Endothelial cell of umbilical vein (primary cell): ENCODE results near the gene BATF. TPM values are rescaled to one million over a fixed set of nuclear protein-coding genes. Genes with fewer than 3 reads are reported as not detected.

ENCODE experiments used
- BruUV-seq: library from RNA; stranded (reverse); fragments of 400-500 nt; replicated peaks from 2 replicates; lab custom pipeline; 2021; lab: Mats Ljungman, UMichigan
- CTCF ChIA-PET: fragments of 300-600, 350-600 bp; sonication (Branson Sonifier 250); formaldehyde crosslinking; loops from one replicate; lab custom pipeline; 2021; ENCODE audit warnings: antibody characterized with exemption, inconsistent platforms; lab: Charles Lee
- POLR2A ChIA-PET: fragments of 300-600, 350-600 bp; sonication (Branson Sonifier 250); formaldehyde crosslinking; loops from one replicate; lab custom pipeline; 2021; ENCODE audit warnings: antibody characterized with exemption, inconsistent platforms; lab: Charles Lee
- DNase-seq: peaks from one replicate; pipeline ENCODE4 v3.0.0-alpha.2; 2011; ENCODE audit warnings: low read depth, low spot score
- FAIRE-seq: peaks from 2 replicates; lab custom pipeline; 2011; peaks lifted over from hg19 to GRCh38; lab: Jason Lieb, UNC
- H2AFZ ChIP-seq: 2 replicates; pipeline ENCODE4 v1.6.0; 2012; ENCODE audit warnings: low read depth, low read length, control low read depth, inconsistent platforms
- H3K27ac ChIP-seq: 2 replicates; pipeline ENCODE4 v1.5.1; 2011; ENCODE audit warnings: low read depth, mild to moderate bottlenecking, control low read depth, low read length, moderate library complexity; ENCODE audit not compliant: insufficient read depth
- H3K27me3 ChIP-seq, 2 experiments: 2 replicates each; pipeline versions ENCODE4 v1.6.0 to v1.6.1; 2011; ENCODE audit warnings: low read length in 2 of 2, mixed read lengths in 1 of 2; ENCODE audit not compliant: control insufficient read depth in 2 of 2, insufficient read depth in 2 of 2
- H3K36me3 ChIP-seq, 2 experiments: 2 replicates in 1 of 2; 3 replicates in 1 of 2; pipeline ENCODE4 v1.5.1; 2011; ENCODE audit warnings: low read length in 2 of 2, mild to moderate bottlenecking in 1 of 2, moderate library complexity in 1 of 2; ENCODE audit not compliant: control insufficient read depth in 2 of 2, insufficient read depth in 2 of 2; ENCODE audit errors: extremely low read depth in 1 of 2
- H3K4me1 ChIP-seq: 3 replicates; pipeline ENCODE4 v1.5.1; 2011; ENCODE audit warnings: mild to moderate bottlenecking, low read length; ENCODE audit not compliant: control insufficient read depth, insufficient read depth; ENCODE audit errors: extremely low read depth
- H3K4me2 ChIP-seq: 2 replicates; pipeline ENCODE4 v1.6.1; 2011; ENCODE audit warnings: low read length, control low read depth, mixed read lengths; ENCODE audit not compliant: insufficient read depth
- H3K4me3 ChIP-seq, 3 experiments: fragments of 200-600 bp in 1 of 3; sonication (generic), shearing (Covaris generic) in 1 of 3; replicated peaks in 1 of 3; 2 replicates each; pipeline ENCODE4 v1.5.1; 2011 to 2016; ENCODE audit warnings: control low read depth in 3 of 3, low read length in 3 of 3, mild to moderate bottlenecking in 2 of 3, inconsistent platforms in 1 of 3, low read depth in 1 of 3, moderate library complexity in 1 of 3; ENCODE audit not compliant: insufficient read depth in 1 of 3
- H3K79me2 ChIP-seq: 2 replicates; pipeline ENCODE4 v1.6.0; 2012; ENCODE audit warnings: low read length, inconsistent platforms; ENCODE audit not compliant: control insufficient read depth, insufficient read depth
- H3K9ac ChIP-seq: replicated peaks from 2 replicates; pipeline ENCODE3; 2011; ENCODE audit warnings: low read length, control low read depth; ENCODE audit not compliant: insufficient read depth; ENCODE audit errors: extremely low read depth
- H3K9me1 ChIP-seq: replicated peaks from 3 replicates; pipeline ENCODE4 v1.6.0; 2011; ENCODE audit warnings: mild to moderate bottlenecking, low read length; ENCODE audit not compliant: control insufficient read depth, insufficient read depth; ENCODE audit errors: extremely low read depth
- H3K9me3 ChIP-seq: replicated peaks from 2 replicates; pipeline ENCODE4 v1.5.1; 2012; ENCODE audit warnings: low read length, inconsistent platforms; ENCODE audit not compliant: control insufficient read depth, insufficient read depth
- H4K20me1 ChIP-seq: replicated peaks from 2 replicates; pipeline ENCODE3; 2011; ENCODE audit warnings: mild to moderate bottlenecking, low read length; ENCODE audit not compliant: control insufficient read depth, insufficient read depth; ENCODE audit errors: extremely low read depth
- CTCF ChIP-seq, 2 donors: IDR thresholded peaks; 1 replicate in 1 of 2; 2 replicates in 1 of 2; pipeline ENCODE4 v1.5.1; 2011; ENCODE audit warnings: low read length in 2 of 2, mild to moderate bottlenecking in 2 of 2, moderate library complexity in 2 of 2, control low read depth in 1 of 2, inconsistent platforms in 1 of 2, low read depth in 1 of 2; ENCODE audit not compliant: insufficient read depth in 1 of 2; ENCODE audit errors: extremely low read depth in 1 of 2
- EZH2 ChIP-seq: IDR thresholded peaks from 2 replicates; pipeline ENCODE4 v1.6.1; 2012; ENCODE audit warnings: borderline replicate concordance, low read depth, mild to moderate bottlenecking, moderate library complexity, low read length, inconsistent platforms; ENCODE audit not compliant: severe bottlenecking
- FOS ChIP-seq: IDR thresholded peaks from 2 replicates; pipeline ENCODE4 v1.6.1; 2011; ENCODE audit warnings: mild to moderate bottlenecking, low read length, moderate library complexity, borderline replicate concordance; ENCODE audit not compliant: insufficient read depth
- GATA2 ChIP-seq: IDR thresholded peaks from 2 replicates; pipeline ENCODE4 v1.7.0; 2011; ENCODE audit warnings: low read depth, mild to moderate bottlenecking, moderate library complexity, mixed read lengths, low read length; ENCODE audit not compliant: insufficient read length, insufficient read depth
- JUN ChIP-seq: IDR thresholded peaks from 2 replicates; pipeline ENCODE4 v1.6.1; 2011; ENCODE audit warnings: borderline replicate concordance, low read depth; ENCODE audit not compliant: insufficient read length, insufficient read depth
- MAX ChIP-seq: IDR thresholded peaks from 2 replicates; pipeline ENCODE4 v1.6.1; 2011; ENCODE audit not compliant: insufficient read depth, insufficient read length
- MYC ChIP-seq: IDR thresholded peaks from one replicate; pipeline ENCODE4 v1.6.1; 2011; ENCODE audit warnings: mild to moderate bottlenecking, low read depth, low read length
- POLR2A ChIP-seq: IDR thresholded peaks from 2 replicates; pipeline ENCODE4 v1.6.1; 2012; ENCODE audit warnings: low read depth, mild to moderate bottlenecking, control low read depth, low read length
- POLR2AphosphoS5 ChIP-seq: IDR thresholded peaks from 2 replicates; pipeline ENCODE4 v1.6.1; 2012; ENCODE audit warnings: low read depth, mild to moderate bottlenecking, control low read depth, low read length, moderate library complexity; ENCODE audit not compliant: insufficient read depth
- dilution Hi-C: fragments of 300-500 bp; cut with MboI; formaldehyde crosslinking; loops from one replicate; pipeline ENCODE4 v1.15.0; 2019; ENCODE audit warnings: low sequenced_read_pairs; ENCODE audit not compliant: extremely low pct_ligation_motif_present
- intact Hi-C: fragments of 100-400 bp; cut with micrococcal nuclease; formaldehyde crosslinking; loops from one replicate; pipeline ENCODE4 v1.10.0; 2022
- polyA plus RNA-seq, 4 experiments: library from polyadenylated mRNA; depleted of rRNA in 3 of 4; stranded (reverse) in 3 of 4; unstranded in 1 of 4; fragments of >200 nt; gene quantifications; 2 replicates each; pipeline versions ENCODE4 v1.2.1 to v1.2.3, GENCODE V29; 2011 to 2012; ENCODE audit warnings: missing spikeins in 1 of 4
- total RNA-seq: library from RNA; stranded (reverse); gene quantifications from 2 replicates; pipeline ENCODE4 v1.2.3, GENCODE V29; 2021

BATF gene
- total and polyA plus RNA-seq, 2 donors (not counting 3 experiments of a cell fraction or from before 2014, with no cell fraction given), result not detected

GRCh38 chr14:75595226-75595625, 73.0 kb downstream of the BATF start:
- Histone ChIP-seq H3K27me3 (peaks cover 10 to 22% of the 10 kb centered on the region in 2 experiments), H3K4me1 (no peaks in the 10 kb centered on the region), H3K27ac (no peak overlapping the region), H3K9ac (no peak overlapping the region), H3K4me3 (no peak overlapping the region), H3K9me1 (no peaks in the 10 kb centered on the region), H2AFZ (no peak overlapping the region), H3K4me2 (no peak overlapping the region), H3K9me3 (no peaks in the 10 kb centered on the region), H3K79me2 (no peaks in the 10 kb centered on the region), H4K20me1 (no peaks in the 10 kb centered on the region), H3K36me3 (no peaks in the 10 kb centered on the region)
- dilution Hi-C loops (no loop called here), intact Hi-C loops (no loop called here)
- no TSS peak for BruUV-seq
- POLR2A ChIA-PET, result no interaction called here
- DNase-seq (no peak), FAIRE-seq (no peak)
- CTCF ChIA-PET, result no interaction called here
- TF ChIP-seq MYC, result no peak
- no peak for TF ChIP-seq EZH2
- TF ChIP-seq FOS, result no peak
- no peak for TF ChIP-seq JUN
- TF ChIP-seq CTCF (IDR thresholded peaks at IDR 0.05; ENCODE audit: extremely low read depth in 1 of 2, insufficient read depth in 1 of 2, low read depth in 1 of 2, low read length in 2 of 2), result no peak
- no peak for TF ChIP-seq GATA2
- TF ChIP-seq POLR2AphosphoS5, result no peak
- no peak for TF ChIP-seq POLR2A
- TF ChIP-seq MAX, result no peak

Other genes with a start within 250 kb of the BATF start
- 9.2 and 63.2 TPM in 2 replicates for gene FOS, start 243.6 kb upstream of the BATF start, total RNA-seq
- 41.6 and 55.6 TPM in 2 replicates for gene FOS, start 243.6 kb upstream of the BATF start, polyA plus RNA-seq
- 10.6 and 10.8 TPM in 2 replicates for gene JDP2, start 94.4 kb upstream of the BATF start, total RNA-seq
- 3.2 and 3.3 TPM in 2 replicates for gene JDP2, start 94.4 kb upstream of the BATF start, polyA plus RNA-seq
- 4.9 and 9.1 TPM in 2 replicates for gene FLVCR2, start 56.2 kb downstream of the BATF start, total RNA-seq
- gene FLVCR2, start 56.2 kb downstream of the BATF start, polyA plus RNA-seq, result 1.4 and 1.8 TPM in 2 replicates
- gene ERG28, start 138.4 kb downstream of the BATF start, total RNA-seq, result 31.4 and 31.9 TPM in 2 replicates
- gene ERG28, start 138.4 kb downstream of the BATF start, polyA plus RNA-seq, result 46.0 and 49.6 TPM in 2 replicates
- gene TTLL5, start 138.8 kb downstream of the BATF start, total RNA-seq, result 70.0 and 93.6 TPM in 2 replicates
- gene TTLL5, start 138.8 kb downstream of the BATF start, polyA plus RNA-seq, result 29.3 and 33.2 TPM in 2 replicates